HepG2 (cell line): Measurements from ENCODE around the gene GGA3. TPM values are rescaled to one million over a fixed set of nuclear protein-coding genes. Genes with fewer than 3 reads are reported as not detected.

ENCODE experiments used
- ELF3 ChIP-seq: IDR thresholded peaks from 2 replicates; pipeline ENCODE4 v1.6.1; 2016; ENCODE audit warnings: missing genetic modification reagents, missing compliant biosample characterization
- HDAC6 ChIP-seq: fragments of 200-600 bp; sonication (generic); IDR thresholded peaks from 2 replicates; pipeline ENCODE4 v1.7.0; 2017; ENCODE audit warnings: mild to moderate bottlenecking, antibody characterized with exemption, low read length, low read depth
- LCORL ChIP-seq, 2 experiments: fragments of 450-650 bp in 1 of 2; sonication (generic) in 1 of 2; formaldehyde crosslinking in 1 of 2; IDR thresholded peaks; 2 replicates each; pipeline versions ENCODE4 v1.5.0 to v1.6.1; 2017 to 2020; ENCODE audit warnings: antibody characterized with exemption in 1 of 2, missing genetic modification reagents in 1 of 2
- MEIS1 ChIP-seq: sonication (generic); formaldehyde crosslinking; IDR thresholded peaks from 2 replicates; pipeline ENCODE4 v1.9.0; 2021; ENCODE audit warnings: mild to moderate bottlenecking, missing genetic modification reagents, moderate library complexity, borderline replicate concordance
- RFX5 ChIP-seq: IDR thresholded peaks from 2 replicates; pipeline ENCODE4 v1.6.1; 2011; ENCODE audit warnings: low read depth, low read length, improper control_type of control experiment
- SETDB1 ChIP-seq: sonication (generic); formaldehyde crosslinking; IDR thresholded peaks from 2 replicates; pipeline ENCODE4 v1.5.1; 2020; ENCODE audit warnings: missing genetic modification reagents, mild to moderate bottlenecking, borderline replicate concordance
- ZNF17 ChIP-seq: sonication (generic); formaldehyde crosslinking; IDR thresholded peaks from 2 replicates; pipeline ENCODE4 v1.5.0; 2020; ENCODE audit warnings: mild to moderate bottlenecking, missing genetic modification reagents
- ZNF549 ChIP-seq: sonication (generic); formaldehyde crosslinking; IDR thresholded peaks from 2 replicates; pipeline ENCODE4 v1.5.0; 2020; ENCODE audit warnings: missing genetic modification reagents
- polyA plus RNA-seq, 8 experiments: library from polyadenylated mRNA; depleted of rRNA in 3 of 8; stranded (reverse) in 7 of 8; unstranded in 1 of 8; fragments of >200 nt; fragmentation: Illumina TruSeq in 4 of 8; extraction: Trizol in 4 of 8; gene quantifications; 2 replicates each; pipeline versions ENCODE4 v1.2.1 to v1.2.3, GENCODE V29; 2011 to 2016; ENCODE audit warnings: low read depth in 4 of 8, missing spikeins in 1 of 8, mixed read lengths in 1 of 8; ENCODE audit not compliant: insufficient read depth in 1 of 8
- total RNA-seq, 5 experiments: library from RNA; depleted of rRNA; stranded (reverse); fragments of >200 nt; fragmentation: Illumina TruSeq; extraction: Trizol; gene quantifications; 2 replicates each; pipeline ENCODE4 v1.2.3, GENCODE V29; 2016; ENCODE audit warnings: low read depth in 1 of 5
- TF ChIP-seq, protein P1 (sequence below): sonication (generic); formaldehyde crosslinking; IDR thresholded peaks from 2 replicates; pipeline ENCODE4 v1.4.0; 2020; ENCODE audit warnings: mild to moderate bottlenecking, missing genetic modification reagents, borderline replicate concordance
- TF ChIP-seq, protein P2 (sequence below): sonication (generic); formaldehyde crosslinking; IDR thresholded peaks from 2 replicates; pipeline ENCODE4 v1.8.1; 2022; ENCODE audit warnings: mild to moderate bottlenecking, missing genetic modification reagents
- TF ChIP-seq, protein P3 (sequence below), 2 experiments: sonication (generic) in 1 of 2; formaldehyde crosslinking in 1 of 2; IDR thresholded peaks; 2 replicates each; pipeline versions ENCODE4 v1.6.1 to v1.9.0; 2014 to 2022; ENCODE audit warnings: antibody characterized with exemption in 1 of 2, borderline replicate concordance in 1 of 2, inconsistent platforms in 1 of 2, low read depth in 1 of 2, missing genetic modification reagents in 1 of 2
- TF ChIP-seq, protein P4 (sequence below): sonication (generic); formaldehyde crosslinking; IDR thresholded peaks from 2 replicates; pipeline ENCODE4 v1.5.0; 2020; ENCODE audit warnings: mild to moderate bottlenecking, missing genetic modification reagents

GGA3 gene
- total and polyA plus RNA-seq, 2 of the 13 experiments (the other 11 are each of a cell fraction or from before 2014, with no cell fraction given): 28.4 to 43.7 TPM

DNA sequence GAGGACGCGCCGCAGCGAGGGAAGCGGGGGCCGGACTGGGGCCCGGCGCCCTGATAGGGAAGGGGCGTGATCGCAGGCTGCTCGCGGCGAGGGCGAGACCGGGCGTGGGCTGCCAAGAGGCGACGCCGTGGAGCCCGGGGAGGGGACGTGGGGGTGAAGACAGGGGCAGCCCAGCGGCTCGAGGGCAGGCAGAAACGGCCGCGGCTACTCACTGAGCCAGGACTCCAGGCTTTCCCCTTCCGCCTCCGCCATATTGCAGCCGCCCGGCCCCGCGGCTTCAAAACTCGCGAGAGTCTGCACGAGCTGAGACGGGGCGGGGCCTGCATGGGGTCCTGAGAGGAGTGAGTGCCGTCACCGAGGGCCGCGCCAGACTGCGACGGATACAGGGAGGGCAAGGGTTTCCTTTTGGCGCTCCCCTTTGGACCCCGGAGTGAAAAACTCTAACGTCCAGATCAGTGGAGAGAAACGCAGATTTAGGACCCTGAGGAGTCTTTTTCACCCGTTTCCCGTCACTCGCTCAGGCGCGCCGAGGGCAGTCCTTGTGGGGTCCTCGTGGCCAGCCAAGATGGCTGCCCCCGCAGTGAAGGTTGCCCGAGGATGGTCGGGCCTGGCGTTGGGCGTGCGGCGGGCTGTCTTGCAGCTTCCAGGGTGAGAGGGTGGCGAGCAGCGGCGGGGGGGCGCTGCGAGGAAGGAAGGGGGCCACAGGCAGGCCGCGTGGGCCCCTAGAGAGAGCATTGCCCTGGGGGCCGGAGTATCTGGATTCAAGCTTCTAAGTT is at the start of gene GGA3, which contains the start of gene MRPS7 (continued):
- TF ChIP-seq, protein P1, sequence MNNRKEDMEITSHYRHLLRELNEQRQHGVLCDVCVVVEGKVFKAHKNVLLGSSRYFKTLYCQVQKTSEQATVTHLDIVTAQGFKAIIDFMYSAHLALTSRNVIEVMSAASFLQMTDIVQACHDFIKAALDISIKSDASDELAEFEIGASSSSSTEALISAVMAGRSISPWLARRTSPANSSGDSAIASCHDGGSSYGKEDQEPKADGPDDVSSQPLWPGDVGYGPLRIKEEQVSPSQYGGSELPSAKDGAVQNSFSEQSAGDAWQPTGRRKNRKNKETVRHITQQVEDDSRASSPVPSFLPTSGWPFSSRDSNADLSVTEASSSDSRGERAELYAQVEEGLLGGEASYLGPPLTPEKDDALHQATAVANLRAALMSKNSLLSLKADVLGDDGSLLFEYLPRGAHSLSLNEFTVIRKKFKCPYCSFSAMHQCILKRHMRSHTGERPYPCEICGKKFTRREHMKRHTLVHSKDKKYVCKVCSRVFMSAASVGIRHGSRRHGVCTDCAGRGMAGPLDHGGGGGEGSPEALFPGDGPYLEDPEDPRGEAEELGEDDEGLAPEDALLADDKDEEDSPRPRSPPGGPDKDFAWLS (CRISPR knock-in tag): 0 out of 2 replicates have a peak, but pooled peaks have one; percentile 51
- TF ChIP-seq RFX5 (peak; percentile 27; the same call in 1 of the 2 replicates), ELF3 (CRISPR knock-in tag) (peak; percentile 63), SETDB1 (CRISPR knock-in tag) (no peak), LCORL (IDR thresholded peaks at IDR 0.05) (no peak), LCORL (CRISPR knock-in tag; IDR thresholded peaks at IDR 0.05) (no peak), MEIS1 (CRISPR knock-in tag) (peak; percentile 80; the same call in 1 of the 2 replicates), ZNF549 (CRISPR knock-in tag) (no peak), ZNF17 (CRISPR knock-in tag) (no peak), HDAC6 (peak; percentile 96; the same call in 1 of the 2 replicates)
- TF ChIP-seq, protein P2, sequence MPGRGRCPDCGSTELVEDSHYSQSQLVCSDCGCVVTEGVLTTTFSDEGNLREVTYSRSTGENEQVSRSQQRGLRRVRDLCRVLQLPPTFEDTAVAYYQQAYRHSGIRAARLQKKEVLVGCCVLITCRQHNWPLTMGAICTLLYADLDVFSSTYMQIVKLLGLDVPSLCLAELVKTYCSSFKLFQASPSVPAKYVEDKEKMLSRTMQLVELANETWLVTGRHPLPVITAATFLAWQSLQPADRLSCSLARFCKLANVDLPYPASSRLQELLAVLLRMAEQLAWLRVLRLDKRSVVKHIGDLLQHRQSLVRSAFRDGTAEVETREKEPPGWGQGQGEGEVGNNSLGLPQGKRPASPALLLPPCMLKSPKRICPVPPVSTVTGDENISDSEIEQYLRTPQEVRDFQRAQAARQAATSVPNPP: 0 out of 2 replicates have a peak, but pooled peaks have one; percentile 86
- TF ChIP-seq, protein P3, sequence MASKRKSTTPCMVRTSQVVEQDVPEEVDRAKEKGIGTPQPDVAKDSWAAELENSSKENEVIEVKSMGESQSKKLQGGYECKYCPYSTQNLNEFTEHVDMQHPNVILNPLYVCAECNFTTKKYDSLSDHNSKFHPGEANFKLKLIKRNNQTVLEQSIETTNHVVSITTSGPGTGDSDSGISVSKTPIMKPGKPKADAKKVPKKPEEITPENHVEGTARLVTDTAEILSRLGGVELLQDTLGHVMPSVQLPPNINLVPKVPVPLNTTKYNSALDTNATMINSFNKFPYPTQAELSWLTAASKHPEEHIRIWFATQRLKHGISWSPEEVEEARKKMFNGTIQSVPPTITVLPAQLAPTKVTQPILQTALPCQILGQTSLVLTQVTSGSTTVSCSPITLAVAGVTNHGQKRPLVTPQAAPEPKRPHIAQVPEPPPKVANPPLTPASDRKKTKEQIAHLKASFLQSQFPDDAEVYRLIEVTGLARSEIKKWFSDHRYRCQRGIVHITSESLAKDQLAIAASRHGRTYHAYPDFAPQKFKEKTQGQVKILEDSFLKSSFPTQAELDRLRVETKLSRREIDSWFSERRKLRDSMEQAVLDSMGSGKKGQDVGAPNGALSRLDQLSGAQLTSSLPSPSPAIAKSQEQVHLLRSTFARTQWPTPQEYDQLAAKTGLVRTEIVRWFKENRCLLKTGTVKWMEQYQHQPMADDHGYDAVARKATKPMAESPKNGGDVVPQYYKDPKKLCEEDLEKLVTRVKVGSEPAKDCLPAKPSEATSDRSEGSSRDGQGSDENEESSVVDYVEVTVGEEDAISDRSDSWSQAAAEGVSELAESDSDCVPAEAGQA (IDR thresholded peaks at IDR 0.05; ENCODE audit: low read depth): peak; percentile 40; the same call in 1 of the 2 replicates
- TF ChIP-seq, protein P3 (CRISPR knock-in tag; IDR thresholded peaks at IDR 0.05; ENCODE audit: borderline replicate concordance): no peak; the same call in 1 of the 2 replicates
- TF ChIP-seq, protein P4, sequence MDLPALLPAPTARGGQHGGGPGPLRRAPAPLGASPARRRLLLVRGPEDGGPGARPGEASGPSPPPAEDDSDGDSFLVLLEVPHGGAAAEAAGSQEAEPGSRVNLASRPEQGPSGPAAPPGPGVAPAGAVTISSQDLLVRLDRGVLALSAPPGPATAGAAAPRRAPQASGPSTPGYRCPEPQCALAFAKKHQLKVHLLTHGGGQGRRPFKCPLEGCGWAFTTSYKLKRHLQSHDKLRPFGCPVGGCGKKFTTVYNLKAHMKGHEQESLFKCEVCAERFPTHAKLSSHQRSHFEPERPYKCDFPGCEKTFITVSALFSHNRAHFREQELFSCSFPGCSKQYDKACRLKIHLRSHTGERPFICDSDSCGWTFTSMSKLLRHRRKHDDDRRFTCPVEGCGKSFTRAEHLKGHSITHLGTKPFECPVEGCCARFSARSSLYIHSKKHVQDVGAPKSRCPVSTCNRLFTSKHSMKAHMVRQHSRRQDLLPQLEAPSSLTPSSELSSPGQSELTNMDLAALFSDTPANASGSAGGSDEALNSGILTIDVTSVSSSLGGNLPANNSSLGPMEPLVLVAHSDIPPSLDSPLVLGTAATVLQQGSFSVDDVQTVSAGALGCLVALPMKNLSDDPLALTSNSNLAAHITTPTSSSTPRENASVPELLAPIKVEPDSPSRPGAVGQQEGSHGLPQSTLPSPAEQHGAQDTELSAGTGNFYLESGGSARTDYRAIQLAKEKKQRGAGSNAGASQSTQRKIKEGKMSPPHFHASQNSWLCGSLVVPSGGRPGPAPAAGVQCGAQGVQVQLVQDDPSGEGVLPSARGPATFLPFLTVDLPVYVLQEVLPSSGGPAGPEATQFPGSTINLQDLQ: 0 out of 2 replicates have a peak, but pooled peaks have one; percentile 25
